GM18499 (cell line): Measurements from ENCODE around the gene PMAIP1.
"Not testable (repeated sequence)": the region's sequence is repeated elsewhere in the genome, so short reads cannot be mapped to it uniquely, and the experiment has no call there.

Experiments
- ATAC-seq: cut with Tn5 transposase; IDR thresholded peaks from one replicate; pipeline ENCODE4 v1.9.1; 2021; ENCODE audit warnings: moderate number of reproducible peaks; ENCODE audit not compliant: insufficient read depth, unreplicated experiment

Gene PMAIP1

GRCh38 chr18:59899298-59900221, at the start of gene PMAIP1:
TSS of gene PMAIP1 (plus strand) at chr18:59899996. CDS start at chr18:59900178, 182 bp downstream.
- ATAC-seq = no peak

GRCh38 chr18:59851784-59852399, 47.9 kb upstream of the PMAIP1 start:
- no peak for ATAC-seq

- ATAC-seq = no peak
These were observed 47.2 kb upstream of the PMAIP1 start for GRCh38 chr18:59852548-59852947.

DNA sequence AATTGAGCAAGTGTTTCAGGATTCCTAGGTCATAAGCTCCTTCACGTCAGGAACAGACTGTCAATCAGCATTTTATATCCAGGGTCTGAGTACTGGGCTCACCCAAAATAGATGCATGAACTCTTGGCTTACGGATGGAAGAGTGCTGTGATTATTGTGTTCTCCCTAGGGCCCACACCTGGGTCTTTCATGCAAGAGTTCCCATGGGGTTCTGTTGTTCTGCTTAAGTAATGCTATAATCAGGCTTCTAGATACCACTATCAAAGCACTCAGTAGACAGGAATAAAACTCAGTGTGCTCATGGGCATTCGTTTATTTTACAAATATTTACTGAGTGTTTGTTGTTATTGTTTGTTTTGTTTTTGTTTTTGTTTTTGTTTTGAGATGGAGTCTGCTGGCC, 46.4 kb upstream of the PMAIP1 start:
- ATAC-seq = no peak

DNA sequence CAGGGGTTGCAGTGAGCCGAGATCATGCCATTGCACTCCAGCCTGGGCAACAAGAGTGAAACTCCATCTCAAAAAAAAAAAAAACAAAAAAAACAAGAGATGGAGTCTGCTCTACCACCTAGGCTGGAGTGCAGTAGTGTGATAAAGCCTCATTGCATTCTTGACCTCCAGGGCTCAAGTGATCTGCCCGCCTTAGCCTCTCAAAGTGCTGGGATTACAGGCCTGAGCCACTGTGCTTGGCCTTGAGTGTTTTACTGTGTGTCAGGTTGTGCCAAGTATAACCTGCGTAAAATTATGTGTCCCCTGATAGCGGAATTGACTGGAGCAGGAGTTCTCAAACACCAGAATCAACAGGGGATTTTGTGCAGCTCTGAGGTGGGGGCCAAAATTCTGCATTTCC, 45.8 kb upstream of the PMAIP1 start:
- not testable (repeated sequence) for ATAC-seq

DNA sequence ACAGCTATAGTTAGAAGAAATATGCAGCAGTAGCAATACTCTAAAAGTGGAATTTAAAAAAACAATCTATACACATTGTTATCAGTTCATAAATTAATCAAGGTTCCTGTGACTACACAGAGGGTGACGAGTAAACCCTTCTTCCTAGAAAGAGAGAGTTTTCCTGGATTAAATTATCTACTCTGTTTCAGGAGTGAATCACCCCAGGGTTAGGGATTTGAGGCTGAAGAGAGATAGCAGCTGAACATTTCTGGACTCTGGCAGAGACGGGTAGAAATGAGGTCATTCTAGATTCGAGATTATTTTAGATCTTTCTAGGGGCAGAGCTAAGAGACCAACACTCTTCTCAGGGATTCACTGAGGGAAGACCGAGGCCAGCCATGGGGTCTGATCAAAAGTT, 38.8 kb upstream of the PMAIP1 start:
- no peak for ATAC-seq

GRCh38 chr18:59861963-59862819, 37.6 kb upstream of the PMAIP1 start:
- ATAC-seq = peak; percentile 71

DNA sequence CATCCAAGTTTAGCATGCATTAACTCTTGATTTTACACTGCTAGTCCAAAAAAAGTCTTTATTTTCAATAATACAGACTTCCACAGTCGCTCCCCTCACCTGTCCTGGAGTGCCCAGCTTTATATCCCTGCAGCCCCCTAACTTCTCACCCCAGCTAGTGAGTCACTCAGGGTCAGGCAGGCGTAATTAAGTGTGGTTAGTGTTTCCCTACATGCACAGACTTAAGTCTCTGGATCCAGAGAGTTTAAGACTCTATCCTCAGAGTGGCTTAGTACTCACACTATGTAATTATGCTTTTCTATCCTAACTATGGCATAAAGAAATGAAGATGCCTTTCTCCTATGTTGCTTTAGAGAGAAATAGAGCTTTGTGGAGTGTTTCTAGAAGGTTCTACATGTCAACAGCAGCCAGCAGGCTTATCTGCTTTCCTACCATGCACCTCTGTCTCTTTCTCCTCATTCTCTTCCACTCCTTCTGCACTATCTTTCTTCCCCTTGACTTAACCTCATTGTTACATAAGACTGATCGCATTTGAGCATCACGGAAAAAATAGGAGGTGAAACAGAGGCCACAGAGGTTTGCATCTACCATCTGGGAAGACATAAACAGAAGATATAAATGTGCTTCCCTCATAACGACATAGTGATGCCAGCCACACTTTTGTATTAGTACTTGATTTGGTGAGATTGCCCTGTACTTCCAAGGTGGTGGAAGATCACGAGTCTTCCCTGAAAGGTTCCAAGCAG, 34.4 kb upstream of the PMAIP1 start:
- ATAC-seq = no peak

- no peak for ATAC-seq
These were observed 33.1 kb upstream of the PMAIP1 start for GRCh38 chr18:59866551-59867269.

DNA sequence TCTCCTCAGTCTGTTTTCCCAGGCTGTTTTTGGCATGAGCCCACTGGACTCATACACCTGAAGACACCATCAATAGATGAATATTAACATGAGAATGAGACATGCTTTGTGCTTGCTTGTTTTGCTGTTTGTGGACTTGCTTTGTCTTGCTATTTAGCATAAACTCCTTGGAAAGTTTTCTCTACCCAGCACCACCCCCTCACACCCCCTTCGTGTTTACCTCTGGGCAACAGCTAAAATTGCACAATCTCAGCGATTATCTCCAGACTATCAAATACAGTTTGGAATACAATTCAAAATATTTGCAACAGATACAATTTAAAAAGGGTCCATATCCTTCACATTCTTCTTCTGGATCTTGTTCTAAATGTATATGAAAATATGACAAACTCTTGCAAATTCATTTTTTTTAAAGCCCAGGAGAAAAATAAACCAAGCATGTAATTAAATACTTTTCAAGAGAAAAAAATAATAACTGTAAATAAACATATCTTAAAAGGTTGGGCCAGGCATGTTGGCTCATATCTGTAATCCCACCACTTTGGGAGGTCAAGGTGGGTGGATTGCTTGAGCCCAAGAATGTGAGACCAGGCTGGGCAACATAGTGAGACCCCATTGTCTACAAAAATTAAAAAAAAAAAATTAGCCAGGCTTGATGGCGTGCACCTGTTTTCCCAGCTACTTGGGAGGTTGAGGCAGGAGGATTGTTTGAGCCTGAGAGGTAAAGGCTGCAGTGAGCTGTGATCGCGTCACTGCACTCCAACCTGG, 32.3 kb upstream of the PMAIP1 start:
- no peak for ATAC-seq

DNA sequence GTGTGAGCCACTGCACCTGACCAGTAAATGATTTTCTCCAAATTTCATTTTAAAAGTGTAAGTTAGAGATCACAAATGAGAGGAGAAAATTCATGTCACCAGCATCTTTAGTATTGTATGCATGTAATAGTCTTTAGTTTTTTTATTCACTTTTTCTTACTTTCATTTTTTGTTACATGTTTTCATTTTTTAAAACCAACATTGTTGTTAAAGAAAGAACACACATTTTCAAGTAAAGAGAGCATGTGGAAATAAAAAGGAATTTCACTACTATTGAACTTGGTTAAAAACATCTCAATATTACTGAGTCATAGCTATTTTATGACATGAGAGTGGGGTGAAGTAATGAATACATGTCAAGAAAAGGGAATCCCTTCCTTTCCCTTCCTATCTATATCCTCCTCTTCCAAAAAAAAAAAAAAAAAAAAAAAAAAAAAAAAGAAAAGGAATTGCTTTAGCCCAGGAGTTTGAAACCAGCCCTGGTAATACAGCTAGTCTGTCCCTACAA, 29.1 kb upstream of the PMAIP1 start:
- no peak for ATAC-seq

GRCh38 chr18:59871711-59872362, 28.0 kb upstream of the PMAIP1 start:
- no peak for ATAC-seq

- ATAC-seq = no peak
These were observed 26.2 kb upstream of the PMAIP1 start for GRCh38 chr18:59873641-59874040.

DNA sequence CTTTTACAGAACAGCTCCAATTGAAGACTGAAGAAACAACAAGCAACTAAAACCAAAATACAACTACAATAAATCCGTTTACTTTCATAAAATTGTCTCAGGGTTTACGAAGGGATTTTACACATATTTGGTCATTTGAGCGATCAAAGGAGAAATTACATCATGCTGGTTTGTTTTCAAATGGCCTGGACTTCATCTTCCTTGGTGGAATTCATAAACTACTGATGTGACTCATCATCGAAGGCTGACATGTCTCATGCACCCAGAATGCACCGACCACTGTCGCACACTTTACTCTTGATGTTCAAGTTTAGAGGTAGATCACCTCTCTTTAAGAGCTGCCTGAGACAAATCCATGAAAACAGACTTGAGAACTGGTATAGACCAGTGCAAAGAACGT, 25.6 kb upstream of the PMAIP1 start:
- ATAC-seq = no peak

- ATAC-seq = peak; percentile 52
These were observed 23.5 kb upstream of the PMAIP1 start for GRCh38 chr18:59876310-59876626.

DNA sequence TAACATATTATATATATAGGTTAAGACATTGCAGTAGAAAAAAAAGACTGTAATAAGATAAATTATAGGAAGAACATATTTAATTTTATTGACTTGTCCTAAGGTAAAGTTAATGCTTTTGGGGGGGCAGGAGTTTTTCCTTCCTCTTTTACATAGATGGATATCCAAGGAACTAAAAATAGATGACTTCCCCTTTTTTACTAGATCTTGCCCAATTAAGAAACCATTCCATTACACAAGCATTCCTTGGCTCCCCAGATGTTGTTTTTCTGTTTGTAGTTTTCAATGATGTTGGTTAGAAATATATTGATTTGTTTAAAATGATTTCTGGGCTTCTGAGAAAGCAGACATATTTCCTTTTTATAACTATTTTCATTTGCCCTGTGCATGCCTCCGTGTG, 22.4 kb upstream of the PMAIP1 start:
- no peak for ATAC-seq

- ATAC-seq = peak; percentile 48
These were observed 21.2 kb upstream of the PMAIP1 start for GRCh38 chr18:59878644-59879043.
